Measurements from ENCODE around the gene GDF15. TPM values are rescaled to one million over a fixed set of nuclear protein-coding genes. Genes with fewer than 3 reads are reported as not detected.

The GDF15 gene
- total RNA-seq, 2 experiments from 2014 or later: not detected

- peaks cover 11% of the 10 kb centered on the region for H3K36me3 Mint-ChIP-seq
- peak overlapping the region; percentile 78 for H3K27ac Mint-ChIP-seq
- ATAC-seq (no peak), DNase-seq (peak; percentile 45)
- peaks cover 61% of the 10 kb centered on the region for H3K4me1 Mint-ChIP-seq
- H3K9me3 Mint-ChIP-seq (ENCODE audit: low read depth): no peaks in the 10 kb centered on the region
- H3K4me3 Mint-ChIP-seq: no peak overlapping the region
- CTCF ChIA-PET: interaction anchor here (2.4 to 2.7 kb wide), 2 partner anchors 9 to 12 kb away, joined by 15 to 30 read pairs; partner anchors contain the start of genes ISYNA1 and SSBP4
- H3K27me3 Mint-ChIP-seq: no peaks in the 10 kb centered on the region
Observed at GRCh38 chr19:18427080-18427742, 41.3 kb downstream of the GDF15 start.

DNA sequence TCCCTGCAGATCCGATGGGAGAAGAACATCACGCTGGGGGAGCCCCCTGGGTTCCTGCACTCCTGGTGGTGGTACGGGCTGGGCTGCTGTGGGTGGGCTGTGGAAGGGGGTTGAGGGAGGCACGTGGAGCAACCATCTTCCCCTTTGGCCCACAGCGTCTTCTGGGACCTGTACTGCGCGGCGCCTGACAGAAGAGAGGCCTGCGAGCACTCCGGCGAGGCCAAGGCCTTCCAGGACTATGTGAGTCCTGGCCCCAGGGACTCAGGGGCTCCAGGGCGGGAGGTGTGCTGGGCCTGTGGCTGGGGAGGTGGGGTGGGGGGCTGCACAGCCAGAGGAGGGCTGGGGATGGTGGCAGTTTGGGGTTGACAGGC is 41.8 kb downstream of the GDF15 start:
- Mint-ChIP-seq H3K4me3 (no peak overlapping the region), H3K27ac (peak overlapping the region; percentile 78), H3K4me1 (peaks cover 60% of the 10 kb centered on the region), H3K9me3 (ENCODE audit: low read depth) (no peaks in the 10 kb centered on the region), H3K36me3 (peaks cover 9% of the 10 kb centered on the region), H3K27me3 (no peaks in the 10 kb centered on the region)
- CTCF ChIA-PET: interaction anchor here (1.0 to 2.7 kb wide), 3 partner anchors 9 to 161 kb away, joined by 3 to 30 read pairs (median 15); partner anchors contain the start of genes ISYNA1, REX1BD and SSBP4
- DNase-seq (no peak), ATAC-seq (no peak)

DNA sequence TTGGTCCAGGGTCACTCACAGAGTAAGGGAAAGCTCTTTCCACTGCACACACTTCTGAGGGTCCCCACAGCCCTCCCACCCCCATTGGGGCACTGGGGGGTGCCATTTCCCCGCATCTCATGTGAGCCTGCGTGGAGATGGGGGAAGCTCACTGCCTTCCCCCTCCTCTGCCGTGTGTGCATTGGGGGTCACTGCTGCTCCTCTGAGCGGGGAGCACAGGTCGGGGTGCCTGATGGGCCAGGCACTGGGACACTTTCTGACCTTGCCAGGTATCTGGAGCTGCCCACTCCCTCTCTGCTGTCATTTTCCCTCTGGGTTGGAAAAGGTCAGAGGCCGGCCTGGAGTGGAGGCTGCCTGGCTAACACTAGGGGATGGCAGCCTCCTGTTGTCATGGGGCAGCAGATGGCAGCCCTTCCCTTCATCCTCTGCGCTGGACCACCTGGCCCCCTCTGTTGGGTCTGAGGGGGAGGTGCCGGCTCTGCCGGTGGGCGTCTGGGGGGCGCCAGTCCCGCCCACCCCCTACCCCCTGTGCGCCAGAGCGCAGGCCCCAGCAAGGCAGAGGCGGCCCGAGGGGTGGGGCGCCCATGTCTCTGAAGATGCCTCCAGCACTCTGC is 42.3 kb downstream of the GDF15 start:
- peak overlapping the region; percentile 78 for H3K27ac Mint-ChIP-seq

DNA sequence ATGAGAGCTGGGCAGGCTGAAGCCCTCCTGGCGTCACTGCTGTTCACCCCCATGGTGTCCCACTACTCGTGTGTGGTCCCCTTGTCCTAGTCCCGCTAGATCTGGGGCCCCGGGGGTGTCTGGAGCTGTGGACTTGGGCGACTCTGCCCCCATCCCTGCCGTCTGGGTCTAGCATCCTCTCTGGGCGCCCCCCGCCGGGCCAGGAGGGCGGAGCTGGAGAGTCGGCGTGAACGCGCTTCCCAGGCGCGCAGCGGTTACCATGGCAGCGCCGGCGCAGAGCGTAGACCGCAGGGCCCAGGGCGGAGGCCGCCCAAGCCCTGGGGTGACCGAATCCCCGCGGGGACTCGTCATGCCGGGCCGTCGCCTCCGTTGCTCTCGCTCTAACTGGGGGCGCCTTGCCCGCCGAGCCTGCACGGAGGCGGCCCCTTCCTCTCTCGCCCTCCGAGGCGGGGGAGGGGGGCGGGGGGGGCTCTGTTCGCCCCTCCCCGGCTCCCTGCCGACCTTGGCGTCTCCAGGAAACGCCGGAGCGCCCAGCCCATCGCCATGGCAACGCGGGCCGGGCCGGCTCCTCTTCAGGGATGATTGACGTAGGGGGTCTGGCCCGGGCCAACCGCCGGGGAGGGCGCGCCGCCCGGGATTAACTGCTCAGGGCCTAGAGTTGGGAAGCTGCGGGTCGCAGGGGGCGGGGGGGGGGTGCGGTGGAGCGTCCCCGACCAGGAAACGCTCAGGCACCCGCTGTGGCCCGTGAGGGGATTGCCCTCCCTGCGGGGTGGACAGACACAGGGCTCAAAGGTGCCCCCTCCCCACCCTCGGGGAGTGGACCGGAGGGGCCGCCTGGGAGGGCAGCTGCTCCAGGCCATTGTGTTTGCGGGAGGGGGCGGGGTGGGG is 43.1 kb downstream of the GDF15 start:
- Mint-ChIP-seq H3K36me3 (peaks cover 2% of the 10 kb centered on the region), H3K4me1 (peaks cover 49% of the 10 kb centered on the region), H3K27ac (peak overlapping the region; percentile 89), H3K27me3 (no peaks in the 10 kb centered on the region), H3K4me3 (peak overlapping the region; percentile 66), H3K9me3 (ENCODE audit: low read depth) (no peaks in the 10 kb centered on the region)
- CTCF ChIA-PET: interaction anchor here (0.8 to 2.7 kb wide), 10 partner anchors 11 to 237 kb away, joined by 3 to 30 read pairs (median 4); partner anchors contain the start of genes ISYNA1, MPV17L2, RAB3A and REX1BD
- ATAC-seq: peak; percentile 81
- DNase-seq: peak; percentile 93

More for the DNA sequence above, 42.3 kb downstream of the GDF15 start:
- Mint-ChIP-seq H3K4me3 (no peak overlapping the region), H3K4me1 (peaks cover 56% of the 10 kb centered on the region), H3K27me3 (no peaks in the 10 kb centered on the region), H3K36me3 (peaks cover 5% of the 10 kb centered on the region), H3K9me3 (ENCODE audit: low read depth) (no peaks in the 10 kb centered on the region)
- ATAC-seq: peak; percentile 1
- peak; percentile 44 for DNase-seq
- CTCF ChIA-PET: interaction anchor here (0.8 to 2.7 kb wide), 10 partner anchors 10 to 236 kb away, joined by 3 to 30 read pairs (median 4); partner anchors contain the start of genes ISYNA1, MPV17L2, RAB3A and REX1BD

DNA sequence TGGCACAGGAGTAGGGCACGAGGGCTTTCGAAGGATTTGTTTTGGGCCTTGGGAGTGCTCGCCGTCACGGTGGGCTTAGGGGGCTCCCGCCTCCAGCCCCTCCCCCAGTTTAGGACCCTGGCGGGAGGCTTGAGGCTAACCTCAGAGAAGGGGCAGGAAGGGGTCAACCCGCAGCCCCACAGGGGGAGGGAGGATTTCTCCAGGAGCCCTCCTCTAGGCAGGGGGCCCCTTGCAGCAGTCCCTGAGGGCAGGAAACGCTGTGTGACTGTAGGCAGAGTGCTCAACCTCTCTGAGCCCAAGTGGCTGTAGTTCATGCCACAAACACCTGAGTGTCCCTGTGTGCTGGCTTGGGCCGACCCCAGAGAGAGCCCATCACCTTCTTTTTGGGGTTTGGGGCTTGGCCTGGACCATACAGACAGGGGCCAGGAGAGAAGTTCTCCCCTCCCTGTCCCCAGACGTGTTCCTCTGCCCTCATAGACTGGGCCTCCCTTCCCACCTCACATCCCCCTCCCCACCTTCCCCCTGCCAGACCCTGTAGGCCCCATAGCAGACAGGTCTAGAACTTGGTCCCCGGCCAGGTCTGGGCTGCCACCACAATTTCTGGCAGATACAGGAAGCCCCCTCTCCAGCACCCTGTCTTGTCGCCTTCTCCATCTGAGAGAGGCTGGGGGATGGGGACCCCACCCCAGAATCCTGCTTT is 43.9 kb downstream of the GDF15 start:
- peak; percentile 23 for ATAC-seq
- no peaks in the 10 kb centered on the region for H3K27me3 Mint-ChIP-seq
- H3K4me1 Mint-ChIP-seq: peaks cover 44% of the 10 kb centered on the region
- CTCF ChIA-PET: interaction anchor here (0.6 to 2.4 kb wide), 6 partner anchors 11 to 919 kb away, joined by 3 to 30 read pairs (median 4); partner anchors contain the start of genes MPV17L2, RAB3A and SSBP4
- H3K27ac Mint-ChIP-seq: peak overlapping the region; percentile 89
- H3K9me3 Mint-ChIP-seq (ENCODE audit: low read depth): no peaks in the 10 kb centered on the region
- H3K4me3 Mint-ChIP-seq: peak overlapping the region; percentile 66
- DNase-seq: peak; percentile 74
- peaks cover 2% of the 10 kb centered on the region for H3K36me3 Mint-ChIP-seq

DNA sequence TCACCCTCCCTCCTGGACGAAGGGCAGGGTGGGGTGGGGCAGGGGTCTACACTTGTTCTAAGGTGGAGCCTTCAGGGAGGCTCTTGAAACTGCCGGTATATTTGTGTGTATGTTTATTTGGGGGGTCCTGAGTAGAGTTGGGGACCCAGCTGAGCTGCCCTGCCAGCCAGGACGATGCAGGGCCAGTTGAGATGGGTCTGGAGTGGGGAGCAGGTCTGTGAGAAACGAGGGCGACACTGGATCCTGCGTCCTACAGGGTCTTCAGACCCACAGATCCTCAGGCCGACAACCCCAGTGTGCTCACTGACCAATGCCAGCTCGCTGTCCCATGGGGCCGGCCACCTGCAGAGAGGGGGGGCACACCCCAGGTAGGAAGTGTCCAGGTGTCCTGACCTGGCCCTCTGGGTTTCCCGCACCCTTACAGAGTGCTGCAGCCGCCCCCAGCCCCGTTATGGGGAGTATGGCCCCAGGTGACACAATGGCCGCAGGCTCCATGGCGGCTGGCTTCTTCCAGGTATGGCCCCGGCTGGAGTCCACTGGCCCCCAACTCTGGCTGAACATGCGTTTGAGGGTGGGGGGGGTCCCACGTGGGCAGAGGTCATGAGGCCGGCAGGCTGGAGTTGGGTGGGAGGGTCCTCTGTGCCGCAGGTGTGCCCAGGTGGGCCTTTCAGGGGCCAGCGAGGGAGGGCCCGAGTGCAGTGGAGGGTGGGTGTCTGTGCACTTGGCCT is 44.6 kb downstream of the GDF15 start:
- ATAC-seq (no peak), DNase-seq (no peak)
- Mint-ChIP-seq H3K9me3 (ENCODE audit: low read depth) (no peaks in the 10 kb centered on the region), H3K4me1 (peaks cover 38% of the 10 kb centered on the region), H3K27ac (peak overlapping the region; percentile 89), H3K27me3 (no peaks in the 10 kb centered on the region), H3K4me3 (no peak overlapping the region), H3K36me3 (peaks cover 2% of the 10 kb centered on the region)
- CTCF ChIA-PET: interaction anchor here (0.6 to 1.4 kb wide), 2 partner anchors 20 to 919 kb away, joined by 3 to 5 read pairs; no protein-coding TSS in a partner anchor

DNA sequence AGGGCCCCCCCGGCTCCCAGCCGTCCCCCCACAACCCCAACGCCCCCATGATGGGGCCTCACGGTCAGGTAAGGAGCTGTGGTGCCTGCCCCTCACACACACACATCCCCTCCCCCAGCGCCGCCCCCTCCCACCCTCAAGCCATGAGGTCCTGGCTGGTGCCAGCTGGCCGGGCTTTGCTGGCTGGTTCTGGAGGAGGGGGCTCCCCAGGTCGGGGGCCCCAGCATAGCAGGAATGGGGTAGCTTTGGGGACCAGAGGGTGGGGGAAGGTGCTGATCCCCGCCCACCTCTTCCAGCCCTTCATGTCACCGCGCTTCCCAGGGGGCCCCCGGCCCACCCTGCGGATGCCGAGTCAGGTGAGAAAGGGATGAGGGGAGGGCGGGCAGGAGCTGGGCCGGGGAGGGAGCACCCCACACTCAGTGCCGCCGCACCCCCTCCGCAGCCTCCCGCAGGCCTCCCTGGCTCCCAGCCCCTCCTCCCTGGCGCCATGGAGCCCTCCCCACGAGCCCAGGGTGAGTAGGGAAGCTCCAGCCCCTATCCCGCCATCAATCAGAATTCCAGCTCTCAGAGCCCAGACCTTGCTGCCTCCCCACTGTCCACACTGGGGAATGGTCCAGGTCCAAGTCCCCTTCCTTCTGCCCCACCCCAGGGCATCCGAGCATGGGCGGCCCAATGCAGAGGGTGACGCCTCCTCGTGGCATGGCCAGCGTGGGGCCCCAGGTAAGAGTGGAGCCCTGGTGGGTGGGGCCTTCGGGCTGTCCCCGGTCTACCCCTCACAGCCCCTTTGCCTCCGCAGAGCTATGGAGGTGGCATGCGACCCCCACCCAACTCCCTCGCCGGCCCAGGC is 45.6 kb downstream of the GDF15 start:
- no peak overlapping the region for H3K27ac Mint-ChIP-seq
- ATAC-seq (no peak), DNase-seq (no peak)
- peaks cover 2% of the 10 kb centered on the region for H3K36me3 Mint-ChIP-seq
- H3K4me3 Mint-ChIP-seq: no peak overlapping the region
- CTCF ChIA-PET: interaction anchor here (1.2 to 1.5 kb wide), 5 partner anchors 9 to 152 kb away, joined by 3 to 6 read pairs (median 5); partner anchors contain the start of gene SSBP4
- peaks cover 41% of the 10 kb centered on the region for H3K4me1 Mint-ChIP-seq
- H3K9me3 Mint-ChIP-seq (ENCODE audit: low read depth): no peaks in the 10 kb centered on the region
- no peaks in the 10 kb centered on the region for H3K27me3 Mint-ChIP-seq

DNA sequence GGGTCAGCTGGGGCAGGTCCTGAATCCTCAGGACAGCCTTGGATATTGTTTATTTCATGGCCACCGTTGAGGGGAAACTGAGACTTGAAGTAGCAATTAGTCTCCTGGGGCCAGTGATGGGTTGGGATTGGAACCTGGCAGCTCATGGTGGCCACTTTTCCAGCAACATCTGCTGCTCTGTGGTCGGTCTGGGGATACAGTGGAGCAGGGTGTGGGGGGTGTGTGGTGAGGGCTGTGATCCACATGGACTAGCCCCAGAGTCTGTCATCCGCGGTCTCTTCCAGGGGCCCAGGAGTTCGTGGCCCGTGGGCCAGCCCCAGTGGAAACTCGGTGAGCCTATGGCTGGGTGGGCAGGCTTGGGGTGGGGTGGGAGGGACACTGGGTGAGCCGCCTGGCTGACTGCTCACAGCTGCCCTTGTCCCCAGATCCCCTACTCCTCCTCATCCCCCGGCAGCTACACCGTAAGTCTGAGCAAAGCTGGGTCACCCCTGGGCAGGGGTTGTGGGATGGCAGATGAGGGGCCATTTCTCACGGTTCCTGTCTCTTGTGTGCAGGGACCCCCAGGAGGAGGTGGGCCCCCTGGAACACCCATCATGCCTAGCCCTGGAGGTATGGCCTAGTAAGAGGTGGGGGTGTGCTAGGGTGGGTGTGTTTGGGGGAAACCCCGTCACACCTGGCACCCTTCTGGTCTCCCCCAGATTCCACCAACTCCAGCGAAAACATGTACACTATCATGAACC is 46.5 kb downstream of the GDF15 start:
- Mint-ChIP-seq H3K9me3 (ENCODE audit: low read depth) (no peaks in the 10 kb centered on the region), H3K4me1 (peaks cover 37% of the 10 kb centered on the region), H3K36me3 (peaks cover 2% of the 10 kb centered on the region), H3K27me3 (no peaks in the 10 kb centered on the region), H3K27ac (no peak overlapping the region), H3K4me3 (no peak overlapping the region)
- CTCF ChIA-PET: interaction anchor here (1.2 to 1.7 kb wide), 6 partner anchors 8 to 153 kb away, joined by 3 to 6 read pairs (median 5); partner anchors contain the start of gene SSBP4
- no peak for DNase-seq
- no peak for ATAC-seq

DNA sequence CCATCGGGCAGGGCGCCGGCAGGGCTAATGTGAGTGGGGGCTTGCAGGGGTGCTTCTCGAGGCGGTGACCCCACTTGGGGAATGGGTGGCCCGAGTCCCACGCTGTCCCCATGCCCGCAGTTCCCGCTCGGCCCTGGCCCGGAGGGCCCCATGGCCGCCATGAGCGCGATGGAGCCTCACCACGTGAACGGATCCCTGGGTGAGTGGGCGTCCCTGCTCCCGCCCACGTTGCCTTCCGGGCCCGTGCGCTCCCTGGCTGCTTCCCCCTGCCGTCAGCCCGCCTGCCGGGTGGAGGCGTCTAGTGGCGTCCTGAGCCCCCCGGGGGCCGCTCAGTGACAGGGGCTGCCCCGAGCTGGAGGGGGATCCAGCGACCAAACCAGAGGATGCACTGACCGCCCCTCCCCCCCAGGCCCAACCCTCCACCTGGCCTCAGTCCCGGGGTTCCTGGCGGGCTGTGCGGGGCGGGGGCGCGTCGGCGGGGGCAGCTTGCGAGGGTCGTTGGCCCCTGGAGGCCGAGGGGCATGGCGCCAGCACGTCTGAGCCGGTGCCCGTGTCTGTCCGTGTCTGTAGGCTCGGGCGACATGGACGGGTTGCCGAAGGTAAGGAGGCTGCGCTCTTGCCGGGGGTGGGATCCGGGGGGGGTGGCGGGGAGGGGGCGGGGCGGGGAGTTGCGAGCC is 47.2 kb downstream of the GDF15 start:
- peaks cover 37% of the 10 kb centered on the region for H3K4me1 Mint-ChIP-seq
- DNase-seq (peak; percentile 60), ATAC-seq (no peak)
- H3K4me3 Mint-ChIP-seq: no peak overlapping the region
- no peaks in the 10 kb centered on the region for H3K27me3 Mint-ChIP-seq
- no peak overlapping the region for H3K27ac Mint-ChIP-seq
- peaks cover 2% of the 10 kb centered on the region for H3K36me3 Mint-ChIP-seq
- H3K9me3 Mint-ChIP-seq (ENCODE audit: low read depth): no peaks in the 10 kb centered on the region
- CTCF ChIA-PET: interaction anchor here (1.5 to 1.7 kb wide), 2 partner anchors 14 to 29 kb away, joined by 3 to 5 read pairs; partner anchors contain the start of gene SSBP4

GRCh38 chr19:18433735-18434398 is 47.9 kb downstream of the GDF15 start:
- DNase-seq (no peak), ATAC-seq (no peak)
- H3K27me3 Mint-ChIP-seq: no peaks in the 10 kb centered on the region
- H3K27ac Mint-ChIP-seq: no peak overlapping the region
- H3K4me1 Mint-ChIP-seq: peaks cover 32% of the 10 kb centered on the region
- no peak overlapping the region for H3K4me3 Mint-ChIP-seq
- H3K9me3 Mint-ChIP-seq (ENCODE audit: low read depth): no peaks in the 10 kb centered on the region
- peaks cover 2% of the 10 kb centered on the region for H3K36me3 Mint-ChIP-seq
- CTCF ChIA-PET: interaction anchor here (1.1 to 1.7 kb wide), 4 partner anchors 12 to 46 kb away, joined by 3 to 5 read pairs (median 4); partner anchors contain the start of gene SSBP4
